GM12872 (cell line): ENCODE results near the gene STAC3.

ENCODE experiments used
- TF ChIP-seq, protein P1 (sequence below): IDR thresholded peaks from 3 replicates; pipeline ENCODE4 v1.5.1; 2011; ENCODE audit warnings: low read depth, mild to moderate bottlenecking, low read length, moderate library complexity; ENCODE audit not compliant: insufficient read depth

The STAC3 gene

GRCh38 chr12:57210926-57211692 is 39.9 kb downstream of the STAC3 start:
- TF ChIP-seq, protein P1, sequence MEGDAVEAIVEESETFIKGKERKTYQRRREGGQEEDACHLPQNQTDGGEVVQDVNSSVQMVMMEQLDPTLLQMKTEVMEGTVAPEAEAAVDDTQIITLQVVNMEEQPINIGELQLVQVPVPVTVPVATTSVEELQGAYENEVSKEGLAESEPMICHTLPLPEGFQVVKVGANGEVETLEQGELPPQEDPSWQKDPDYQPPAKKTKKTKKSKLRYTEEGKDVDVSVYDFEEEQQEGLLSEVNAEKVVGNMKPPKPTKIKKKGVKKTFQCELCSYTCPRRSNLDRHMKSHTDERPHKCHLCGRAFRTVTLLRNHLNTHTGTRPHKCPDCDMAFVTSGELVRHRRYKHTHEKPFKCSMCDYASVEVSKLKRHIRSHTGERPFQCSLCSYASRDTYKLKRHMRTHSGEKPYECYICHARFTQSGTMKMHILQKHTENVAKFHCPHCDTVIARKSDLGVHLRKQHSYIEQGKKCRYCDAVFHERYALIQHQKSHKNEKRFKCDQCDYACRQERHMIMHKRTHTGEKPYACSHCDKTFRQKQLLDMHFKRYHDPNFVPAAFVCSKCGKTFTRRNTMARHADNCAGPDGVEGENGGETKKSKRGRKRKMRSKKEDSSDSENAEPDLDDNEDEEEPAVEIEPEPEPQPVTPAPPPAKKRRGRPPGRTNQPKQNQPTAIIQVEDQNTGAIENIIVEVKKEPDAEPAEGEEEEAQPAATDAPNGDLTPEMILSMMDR: no peak

DNA sequence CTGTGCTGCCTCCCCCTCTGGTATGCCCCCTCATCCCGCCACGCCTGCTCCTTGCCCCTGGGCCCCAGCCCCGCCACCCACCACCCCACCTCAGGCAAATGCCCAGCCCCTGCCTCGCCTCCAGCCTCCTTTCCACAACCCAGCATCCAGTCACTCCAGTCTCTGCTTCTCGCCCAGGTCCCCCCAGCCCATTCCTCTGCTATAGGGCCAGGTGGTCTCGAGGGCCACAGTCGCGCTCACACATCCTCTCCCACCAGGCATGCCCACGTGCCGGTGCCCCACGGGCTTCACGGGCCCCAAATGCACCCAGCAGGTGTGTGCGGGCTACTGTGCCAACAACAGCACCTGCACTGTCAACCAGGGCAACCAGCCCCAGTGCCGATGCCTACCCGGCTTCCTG is 40.5 kb downstream of the STAC3 start:
- TF ChIP-seq, protein P1: no peak

DNA sequence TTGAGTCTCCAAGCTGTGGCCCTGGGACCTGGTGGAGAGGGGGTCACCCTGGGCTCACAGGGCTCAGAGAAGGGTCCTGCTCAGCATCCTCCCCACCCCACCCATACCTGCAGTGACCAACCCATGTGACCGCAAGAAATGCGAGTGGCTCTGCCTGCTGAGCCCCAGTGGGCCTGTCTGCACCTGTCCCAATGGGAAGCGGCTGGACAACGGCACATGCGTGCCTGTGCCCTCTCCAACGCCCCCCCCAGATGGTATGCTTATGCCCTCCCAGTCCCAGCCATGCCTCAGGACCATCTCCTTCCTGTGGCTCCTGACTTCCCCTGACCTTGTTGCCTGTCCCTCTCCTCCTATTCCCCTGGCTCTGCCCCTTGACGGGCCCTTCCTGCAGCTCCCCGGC is 41.1 kb downstream of the STAC3 start:
- TF ChIP-seq, protein P1: no peak

- TF ChIP-seq, protein P1: no peak
These were observed 42.2 kb downstream of the STAC3 start for GRCh38 chr12:57208631-57209282.

- TF ChIP-seq, protein P1: no peak
These were observed 43.0 kb downstream of the STAC3 start for GRCh38 chr12:57207731-57208630.

DNA sequence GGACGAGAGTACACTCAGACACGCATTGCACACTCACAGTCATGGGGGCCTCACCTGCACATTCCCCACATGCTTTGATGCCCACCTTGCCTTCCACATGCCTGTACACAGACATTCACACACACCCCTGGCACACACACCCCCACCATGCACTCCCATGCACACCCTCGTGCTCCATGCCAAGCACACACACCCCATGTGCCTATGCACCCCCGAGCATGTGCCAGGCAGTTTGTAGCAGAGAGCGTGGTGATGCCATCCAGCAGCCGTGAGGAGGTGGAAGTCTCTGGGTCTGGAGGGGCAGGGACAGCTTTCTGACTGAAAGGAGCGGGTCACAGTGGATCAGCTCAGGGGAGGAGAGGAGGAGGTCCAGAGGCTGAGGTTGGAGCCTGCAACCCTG is 45.1 kb downstream of the STAC3 start:
- TF ChIP-seq, protein P1: no peak

DNA sequence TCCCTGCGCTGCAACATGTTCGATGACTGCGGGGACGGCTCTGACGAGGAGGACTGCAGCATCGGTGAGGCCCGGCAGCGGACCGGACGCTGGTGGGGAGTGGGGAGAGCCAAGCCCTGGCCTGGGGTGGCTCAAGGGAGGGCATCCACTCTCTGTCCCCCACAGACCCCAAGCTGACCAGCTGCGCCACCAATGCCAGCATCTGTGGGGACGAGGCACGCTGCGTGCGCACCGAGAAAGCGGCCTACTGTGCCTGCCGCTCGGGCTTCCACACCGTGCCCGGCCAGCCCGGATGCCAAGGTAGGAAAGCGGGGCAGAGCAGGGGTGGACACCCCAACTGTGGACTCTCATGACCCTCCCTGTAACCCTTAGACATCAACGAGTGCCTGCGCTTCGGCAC is 45.8 kb downstream of the STAC3 start:
- TF ChIP-seq, protein P1: no peak
